ENCODE results near the gene PPP2R5C. TPM values are rescaled to one million over a fixed set of nuclear protein-coding genes. Genes with fewer than 3 reads are reported as not detected.

The PPP2R5C gene
- total and polyA plus RNA-seq, 9 of the 15 experiments (the other 6 are each of a cell fraction or from before 2014, with no cell fraction given), result 284 to 617 (median 395) TPM

GRCh38 chr14:101927859-101928258 is 166.3 kb downstream of the PPP2R5C start (continued):
- TF ChIP-seq ZFP1 (CRISPR knock-in tag; IDR thresholded peaks at IDR 0.05) (no peak), CHD4 (IDR thresholded peaks at IDR 0.05; ENCODE audit: insufficient read depth, insufficient replicate concordance, low read depth, low read length, poor library complexity, severe bottlenecking) (no peak), RBM15 (IDR thresholded peaks at IDR 0.05; ENCODE audit: insufficient read depth, low read length) (no peak), FOXO4 (CRISPR knock-in tag; IDR thresholded peaks at IDR 0.05) (no peak), TSC22D4 (tag; IDR thresholded peaks at IDR 0.05) (no peak), THAP12 (CRISPR knock-in tag; IDR thresholded peaks at IDR 0.05) (no peak), CBX1 (IDR thresholded peaks at IDR 0.05; ENCODE audit: low read depth) (no peak), MIER1 (IDR thresholded peaks at IDR 0.05; ENCODE audit: low read depth) (no peak), CREM (IDR thresholded peaks at IDR 0.05; ENCODE audit: low read depth) (peak; percentile 90), SIRT6 (IDR thresholded peaks at IDR 0.05; ENCODE audit: low read depth, low read length) (no peak), NKRF (IDR thresholded peaks at IDR 0.05; ENCODE audit: borderline replicate concordance) (no peak), POLR2AphosphoS5 (IDR thresholded peaks at IDR 0.05; ENCODE audit: control insufficient read depth, insufficient read depth, low read depth, low read length) (no peak), RBM25 (IDR thresholded peaks at IDR 0.05; ENCODE audit: low read depth, low read length, severe bottlenecking) (no peak), NRF1 (conservative IDR thresholded peaks at IDR 0.05 in 1 of 2, IDR thresholded peaks at IDR 0.05 in 1 of 2) (peak; percentile 44 to 53; a peak in 3 of 4 replicates), DPF2 (IDR thresholded peaks at IDR 0.05) (peak; percentile 48), TRIM25 (IDR thresholded peaks at IDR 0.05; ENCODE audit: borderline replicate concordance) (no peak), CTCFL (IDR thresholded peaks at IDR 0.05; ENCODE audit: borderline replicate concordance, insufficient read depth, low read depth, low read length, poor library complexity, severe bottlenecking) (no peak), ZNF24 (IDR thresholded peaks at IDR 0.05) (no peak), NR1H2 (CRISPR knock-in tag; IDR thresholded peaks at IDR 0.05) (no peak)
